Neuronal stem cell (in vitro differentiated cells): ENCODE data around the gene SLC19A2.

Source experiments
- DNase-seq: peaks from one replicate; pipeline ENCODE4 v3.0.0-alpha.2; 2013; ENCODE audit warnings: low spot score
- H2AFZ ChIP-seq: one replicate; pipeline ENCODE4 v1.6.1; 2013; ENCODE audit warnings: mild to moderate bottlenecking, low read length, inconsistent platforms
- H2AK5ac ChIP-seq: 2 replicates; pipeline ENCODE4 v1.6.1; 2013; ENCODE audit warnings: low read depth, mild to moderate bottlenecking, inconsistent platforms, low read length, moderate library complexity, mixed read lengths
- H2BK120ac ChIP-seq: 2 replicates; pipeline ENCODE4 v1.6.1; 2013; ENCODE audit warnings: low read depth, mild to moderate bottlenecking, inconsistent platforms, low read length, moderate library complexity, mixed read lengths
- H2BK12ac ChIP-seq: one replicate; pipeline ENCODE4 v1.6.1; 2013; ENCODE audit warnings: low read length, inconsistent platforms
- H2BK15ac ChIP-seq: 2 replicates; pipeline ENCODE4 v1.6.1; 2013; ENCODE audit warnings: mild to moderate bottlenecking, low read length, inconsistent platforms, mixed read lengths
- H2BK5ac ChIP-seq: one replicate; pipeline ENCODE4 v1.6.1; 2013; ENCODE audit warnings: inconsistent platforms, mild to moderate bottlenecking, low read length, moderate library complexity
- H3K14ac ChIP-seq: one replicate; pipeline ENCODE4 v1.6.1; 2013; ENCODE audit warnings: low read length, inconsistent platforms
- H3K18ac ChIP-seq: 2 replicates; pipeline ENCODE4 v1.6.1; 2013; ENCODE audit warnings: low read length, inconsistent platforms
- H3K23ac ChIP-seq: 2 replicates; pipeline ENCODE4 v1.6.1; 2013; ENCODE audit warnings: low read depth, mild to moderate bottlenecking, mixed read lengths, low read length, inconsistent platforms; ENCODE audit not compliant: poor library complexity
- H3K27ac ChIP-seq: replicated peaks from 3 replicates; pipeline ENCODE4 v1.5.1; 2013; ENCODE audit warnings: low read length, inconsistent platforms
- H3K27me3 ChIP-seq, 3 experiments: 2 replicates each; pipeline ENCODE4 v1.6.1; 2013; ENCODE audit warnings: low read length in 3 of 3, mild to moderate bottlenecking in 2 of 3, inconsistent platforms in 1 of 3, low read depth in 1 of 3, mixed read lengths in 1 of 3, moderate library complexity in 1 of 3; ENCODE audit not compliant: control insufficient read depth in 3 of 3, insufficient read depth in 3 of 3
- H3K36me3 ChIP-seq, 2 donors: replicated peaks in 1 of 2; 2 replicates each; pipeline ENCODE4 v1.6.1; 2013; ENCODE audit warnings: low read length in 2 of 2; ENCODE audit not compliant: control insufficient read depth in 2 of 2, insufficient read depth in 2 of 2
- H3K4ac ChIP-seq: 2 replicates; pipeline ENCODE4 v1.6.1; 2013; ENCODE audit warnings: inconsistent platforms, mild to moderate bottlenecking, low read length, moderate library complexity
- H3K4me1 ChIP-seq, 2 donors: 1 replicate in 1 of 2; 2 replicates in 1 of 2; pipeline ENCODE4 v1.6.1; 2013; ENCODE audit warnings: low read length in 2 of 2, low read depth in 1 of 2; ENCODE audit not compliant: control insufficient read depth in 2 of 2, insufficient read depth in 1 of 2
- H3K4me2 ChIP-seq: one replicate; pipeline ENCODE4 v1.6.1; 2013; ENCODE audit warnings: mild to moderate bottlenecking, low read length, inconsistent platforms; ENCODE audit not compliant: insufficient read depth, poor library complexity, severe bottlenecking
- H3K4me3 ChIP-seq, 2 donors: 2 replicates each; pipeline ENCODE4 v1.5.1; 2013; ENCODE audit warnings: low read length in 2 of 2, mild to moderate bottlenecking in 2 of 2, inconsistent platforms in 1 of 2, moderate library complexity in 1 of 2
- H3K79me1 ChIP-seq: one replicate; pipeline ENCODE4 v1.6.1; 2013; ENCODE audit warnings: low read depth, mild to moderate bottlenecking, inconsistent platforms, low read length, moderate library complexity
- H3K9ac ChIP-seq: one replicate; pipeline ENCODE4 v1.6.1; 2013; ENCODE audit warnings: mild to moderate bottlenecking, low read depth, low read length, inconsistent platforms; ENCODE audit not compliant: poor library complexity
- H3K9me3 ChIP-seq, 2 donors: replicated peaks in 1 of 2; 2 replicates each; pipeline versions ENCODE3 to v1.6.1; 2013; ENCODE audit warnings: low read length in 2 of 2, mild to moderate bottlenecking in 2 of 2, inconsistent platforms in 1 of 2, low read depth in 1 of 2, mixed read lengths in 1 of 2, moderate library complexity in 1 of 2; ENCODE audit not compliant: control insufficient read depth in 2 of 2, insufficient read depth in 1 of 2
- H4K8ac ChIP-seq: one replicate; pipeline ENCODE4 v1.6.1; 2013; ENCODE audit warnings: low read depth, mild to moderate bottlenecking, inconsistent platforms, low read length, moderate library complexity
- H4K91ac ChIP-seq: one replicate; pipeline ENCODE4 v1.6.1; 2013; ENCODE audit warnings: low read length, low read depth, mild to moderate bottlenecking, inconsistent platforms; ENCODE audit not compliant: poor library complexity
- WGBS, 2 donors: extraction: QIAGEN DNeasy Blood & Tissue Kit; methylation state at CpG; one replicate each; pipeline ENCODE4 v1.1.7; 2013; ENCODE audit warnings: missing lambda C conversion rate in 2 of 2, mixed read lengths in 1 of 2; ENCODE audit not compliant: insufficient read length in 2 of 2, insufficient replicate concordance in 1 of 2; ENCODE audit errors: extremely low coverage in 2 of 2; 5-methylcytosine and 5-hydroxymethylcytosine counted together

Gene SLC19A2

GRCh38 chr1:169443923-169444322, 41.8 kb downstream of the SLC19A2 start:
- Histone ChIP-seq H3K4ac (no peak overlapping the region), H2BK5ac (no peak overlapping the region), H3K9ac (no peak overlapping the region), H3K36me3 (no peaks in the 10 kb centered on the region), H3K9me3 (peaks cover 0 to 3% of the 10 kb centered on the region in 2 donors), H2BK12ac (no peak overlapping the region), H3K4me3 (no peak overlapping the region), H3K14ac (no peak overlapping the region), H2BK120ac (no peak overlapping the region), H3K4me2 (no peak overlapping the region), H3K27me3 (peaks cover 0 to 6% (median 0%) of the 10 kb centered on the region in 3 experiments), H3K79me1 (no peaks in the 10 kb centered on the region), H3K4me1 (no peaks in the 10 kb centered on the region), H4K8ac (no peak overlapping the region), H2AFZ (no peak overlapping the region), H2AK5ac (no peak overlapping the region), H4K91ac (no peak overlapping the region), H3K27ac (no peak overlapping the region), H3K23ac (no peak overlapping the region), H3K18ac (no peak overlapping the region), H2BK15ac (no peak overlapping the region)
- DNase-seq = no peak
- WGBS, 2 donors = no CpG with 5 or more reads among the region's 3 CpGs

GRCh38 chr1:169427081-169427641, 58.6 kb downstream of the SLC19A2 start, which contains the start of gene CCDC181:
Gene CCDC181, minus strand, starts transcription at chr1:169427474. Its CDS starts 2,547 bp downstream, at chr1:169424927.
- Histone ChIP-seq H2BK120ac (no peak within 1 kb of the TSS), H4K8ac (no peak within 1 kb of the TSS), H3K23ac (no peak within 1 kb of the TSS), H3K4me1 (no peaks in the 10 kb centered on the region), H3K27me3 (no peaks in the 10 kb centered on the region), H3K79me1 (no peaks in the 10 kb centered on the region), H3K9ac (no peak within 1 kb of the TSS), H2AK5ac (no peak within 1 kb of the TSS), H2BK12ac (no peak within 1 kb of the TSS), H3K27ac (no peak within 1 kb of the TSS), H2BK15ac (no peak within 1 kb of the TSS), H3K4me3 (peak within 1 kb of the TSS; percentile 73 to 86), H2BK5ac (no peak within 1 kb of the TSS), H3K14ac (no peak within 1 kb of the TSS), H4K91ac (no peak within 1 kb of the TSS), H3K4ac (no peak within 1 kb of the TSS), H3K18ac (no peak within 1 kb of the TSS), H3K4me2 (peak within 1 kb of the TSS; percentile 74), H3K36me3 (no peaks in the 10 kb centered on the region), H2AFZ (peak within 1 kb of the TSS; percentile 95), H3K9me3 (no peaks in the 10 kb centered on the region)
- DNase-seq = peak; percentile 78
- WGBS, 2 donors = no CpG with 5 or more reads among the region's 29 CpGs

GRCh38 chr1:169426174-169426705, 59.5 kb downstream of the SLC19A2 start:
- H3K4me1 ChIP-seq = no peaks in the 10 kb centered on the region
- H3K18ac ChIP-seq = no peak overlapping the region
- no peak overlapping the region for H3K27ac ChIP-seq
- H3K36me3 ChIP-seq = peaks cover 0 to 8% of the 10 kb centered on the region in 2 donors
- H3K4me3 ChIP-seq = peak overlapping the region in 1 of 2 donors; percentile 73
- H3K23ac ChIP-seq = no peak overlapping the region
- H2AK5ac ChIP-seq = no peak overlapping the region
- H3K4me2 ChIP-seq = no peak overlapping the region
- no peak overlapping the region for H2BK12ac ChIP-seq
- H3K79me1 ChIP-seq = no peaks in the 10 kb centered on the region
- H3K9ac ChIP-seq = no peak overlapping the region
- no peak overlapping the region for H2BK15ac ChIP-seq
- no peak overlapping the region for H4K8ac ChIP-seq
- H3K14ac ChIP-seq = no peak overlapping the region
- no peak for DNase-seq
- H2AFZ ChIP-seq = peak overlapping the region; percentile 95
- H2BK5ac ChIP-seq = no peak overlapping the region
- no peaks in the 10 kb centered on the region for H3K9me3 ChIP-seq
- H3K4ac ChIP-seq = no peak overlapping the region
- no CpG with 5 or more reads among the region's 6 CpGs for WGBS, 2 donors
- H2BK120ac ChIP-seq = no peak overlapping the region
- no peak overlapping the region for H4K91ac ChIP-seq
- H3K27me3 ChIP-seq = no peaks in the 10 kb centered on the region

- H3K79me1 ChIP-seq = no peaks in the 10 kb centered on the region
- no peaks in the 10 kb centered on the region for H3K4me1 ChIP-seq
- WGBS, 2 donors = no CpG with 5 or more reads among the region's 5 CpGs
- no peak overlapping the region for H2BK120ac ChIP-seq
- H2BK15ac ChIP-seq = no peak overlapping the region
- H4K8ac ChIP-seq = no peak overlapping the region
- H3K4me3 ChIP-seq = no peak overlapping the region
- H3K14ac ChIP-seq = no peak overlapping the region
- H2AK5ac ChIP-seq = no peak overlapping the region
- DNase-seq = no peak
- H2BK12ac ChIP-seq = no peak overlapping the region
- no peaks in the 10 kb centered on the region for H3K27me3 ChIP-seq
- no peak overlapping the region for H2BK5ac ChIP-seq
- peaks cover 0 to 18% of the 10 kb centered on the region in 2 donors for H3K36me3 ChIP-seq
- no peaks in the 10 kb centered on the region for H3K9me3 ChIP-seq
- H4K91ac ChIP-seq = no peak overlapping the region
- no peak overlapping the region for H3K4ac ChIP-seq
- no peak overlapping the region for H3K27ac ChIP-seq
- H3K4me2 ChIP-seq = no peak overlapping the region
- no peak overlapping the region for H2AFZ ChIP-seq
- H3K9ac ChIP-seq = no peak overlapping the region
- H3K23ac ChIP-seq = no peak overlapping the region
- no peak overlapping the region for H3K18ac ChIP-seq
Observed at GRCh38 chr1:169421309-169421708, 64.4 kb downstream of the SLC19A2 start.
